Endothelial cell of umbilical vein (primary cell): ENCODE results near the gene MAML2.

Source experiments
- EZH2 ChIP-seq: IDR thresholded peaks from 2 replicates; pipeline ENCODE4 v1.6.1; 2012; ENCODE audit warnings: borderline replicate concordance, low read depth, mild to moderate bottlenecking, moderate library complexity, low read length, inconsistent platforms; ENCODE audit not compliant: severe bottlenecking
- JUN ChIP-seq: IDR thresholded peaks from 2 replicates; pipeline ENCODE4 v1.6.1; 2011; ENCODE audit warnings: borderline replicate concordance, low read depth; ENCODE audit not compliant: insufficient read length, insufficient read depth
- POLR2AphosphoS5 ChIP-seq: IDR thresholded peaks from 2 replicates; pipeline ENCODE4 v1.6.1; 2012; ENCODE audit warnings: low read depth, mild to moderate bottlenecking, control low read depth, low read length, moderate library complexity; ENCODE audit not compliant: insufficient read depth
- TF ChIP-seq, protein P1 (sequence below), 2 donors: IDR thresholded peaks; 1 replicate in 1 of 2; 2 replicates in 1 of 2; pipeline ENCODE4 v1.5.1; 2011; ENCODE audit warnings: low read length in 2 of 2, mild to moderate bottlenecking in 2 of 2, moderate library complexity in 2 of 2, control low read depth in 1 of 2, inconsistent platforms in 1 of 2, low read depth in 1 of 2; ENCODE audit not compliant: insufficient read depth in 1 of 2; ENCODE audit errors: extremely low read depth in 1 of 2

DNA sequence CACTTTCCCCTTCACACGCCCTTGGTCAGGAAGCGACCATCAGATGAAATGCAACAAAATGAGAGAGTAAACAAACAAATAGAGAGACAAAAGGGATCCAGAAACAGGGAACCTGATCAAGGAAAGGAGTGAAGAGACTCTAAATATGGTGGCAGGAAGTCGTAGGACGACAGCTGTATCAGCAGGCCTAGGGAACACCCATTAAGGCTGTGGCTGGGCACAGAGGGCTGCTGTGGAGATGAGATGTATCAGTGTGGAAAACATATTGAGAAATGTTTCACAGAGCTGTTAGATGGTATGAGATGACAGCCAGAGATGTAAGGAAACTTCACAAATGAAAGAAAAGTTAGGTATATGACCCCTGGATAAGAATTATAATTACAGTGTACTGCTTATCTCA is 263.3 kb downstream of the MAML2 start:
- TF ChIP-seq EZH2, result no peak
- TF ChIP-seq JUN, result no peak
- TF ChIP-seq, protein P1, sequence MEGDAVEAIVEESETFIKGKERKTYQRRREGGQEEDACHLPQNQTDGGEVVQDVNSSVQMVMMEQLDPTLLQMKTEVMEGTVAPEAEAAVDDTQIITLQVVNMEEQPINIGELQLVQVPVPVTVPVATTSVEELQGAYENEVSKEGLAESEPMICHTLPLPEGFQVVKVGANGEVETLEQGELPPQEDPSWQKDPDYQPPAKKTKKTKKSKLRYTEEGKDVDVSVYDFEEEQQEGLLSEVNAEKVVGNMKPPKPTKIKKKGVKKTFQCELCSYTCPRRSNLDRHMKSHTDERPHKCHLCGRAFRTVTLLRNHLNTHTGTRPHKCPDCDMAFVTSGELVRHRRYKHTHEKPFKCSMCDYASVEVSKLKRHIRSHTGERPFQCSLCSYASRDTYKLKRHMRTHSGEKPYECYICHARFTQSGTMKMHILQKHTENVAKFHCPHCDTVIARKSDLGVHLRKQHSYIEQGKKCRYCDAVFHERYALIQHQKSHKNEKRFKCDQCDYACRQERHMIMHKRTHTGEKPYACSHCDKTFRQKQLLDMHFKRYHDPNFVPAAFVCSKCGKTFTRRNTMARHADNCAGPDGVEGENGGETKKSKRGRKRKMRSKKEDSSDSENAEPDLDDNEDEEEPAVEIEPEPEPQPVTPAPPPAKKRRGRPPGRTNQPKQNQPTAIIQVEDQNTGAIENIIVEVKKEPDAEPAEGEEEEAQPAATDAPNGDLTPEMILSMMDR (IDR thresholded peaks at IDR 0.05; ENCODE audit: extremely low read depth in 1 of 2, insufficient read depth in 1 of 2, low read depth in 1 of 2, low read length in 2 of 2), result no peak
- TF ChIP-seq POLR2AphosphoS5, result no peak
